H1 (cell line): ENCODE results near the gene PLEKHG2. TPM values are rescaled to one million over a fixed set of nuclear protein-coding genes. Genes with fewer than 3 reads are reported as not detected.

Source experiments
- CTCF ChIA-PET: fragments of 300-600 bp; sonication (Branson Sonifier 250); formaldehyde crosslinking; loops from one replicate; lab custom pipeline; 2021; ENCODE audit not compliant: partially characterized antibody; lab: Charles Lee
- POLR2A ChIA-PET: fragments of 300-600 bp; sonication (Branson Sonifier 250); formaldehyde crosslinking; loops from one replicate; lab custom pipeline; 2021; ENCODE audit warnings: inconsistent platforms; ENCODE audit not compliant: partially characterized antibody; lab: Charles Lee
- DNase-seq, 2 experiments: peaks; one replicate each; pipeline versions ENCODE4 v3.0.0 to v3.0.0-alpha.2; 2010 to 2022; ENCODE audit warnings: low spot score in 2 of 2, low read depth in 1 of 2, mixed read lengths in 1 of 2
- FAIRE-seq: peaks from 2 replicates; lab custom pipeline; 2011; peaks lifted over from hg19 to GRCh38; lab: Jason Lieb, UNC
- H2AFZ ChIP-seq: 2 replicates; pipeline ENCODE4 v1.8.1; 2012; ENCODE audit warnings: low read length, inconsistent platforms
- H2AK5ac ChIP-seq: 2 replicates; pipeline ENCODE4 v1.6.1; 2013; ENCODE audit warnings: low read depth, low read length
- H2BK120ac ChIP-seq: replicated peaks from 2 replicates; pipeline ENCODE3; 2013; ENCODE audit warnings: low read depth, low read length, inconsistent platforms
- H2BK12ac ChIP-seq: 2 replicates; pipeline ENCODE4 v1.6.1; 2013; ENCODE audit warnings: low read depth, low read length
- H2BK15ac ChIP-seq: 2 replicates; pipeline ENCODE4 v1.6.1; 2013; ENCODE audit warnings: low read length
- H2BK20ac ChIP-seq: 2 replicates; pipeline ENCODE4 v1.6.1; 2013; ENCODE audit warnings: low read length
- H2BK5ac ChIP-seq: 2 replicates; pipeline ENCODE4 v1.6.1; 2013; ENCODE audit warnings: low read depth, low read length
- H3K14ac ChIP-seq: 2 replicates; pipeline ENCODE4 v1.6.1; 2013; ENCODE audit warnings: inconsistent platforms; ENCODE audit not compliant: insufficient read length
- H3K18ac ChIP-seq: 2 replicates; pipeline ENCODE4 v1.6.1; 2013; ENCODE audit warnings: low read length; ENCODE audit errors: extremely low read depth
- H3K23ac ChIP-seq: 2 replicates; pipeline ENCODE4 v1.6.1; 2013; ENCODE audit warnings: inconsistent platforms; ENCODE audit not compliant: insufficient read length
- H3K23me2 ChIP-seq: 2 replicates; pipeline ENCODE4 v1.6.1; 2013; ENCODE audit warnings: low read depth, low read length
- H3K27ac ChIP-seq: 2 replicates; pipeline ENCODE4 v1.6.1; 2011; ENCODE audit warnings: low read depth, low read length, inconsistent platforms
- H3K27me3 ChIP-seq, 4 experiments: replicated peaks in 1 of 4; 1 replicate in 1 of 4; 2 replicates in 3 of 4; pipeline versions ENCODE4 v1.6.1 to v1.8.1; 2011 to 2013; ENCODE audit warnings: low read length in 3 of 4, mild to moderate bottlenecking in 3 of 4, inconsistent platforms in 2 of 4, mixed read lengths in 2 of 4, moderate library complexity in 1 of 4; ENCODE audit not compliant: control insufficient read depth in 3 of 4, insufficient read depth in 3 of 4; ENCODE audit errors: extremely low read depth in 1 of 4
- H3K36me3 ChIP-seq, 4 experiments: 2 replicates each; pipeline versions ENCODE4 v1.6.1 to v1.8.1; 2011 to 2013; ENCODE audit warnings: mild to moderate bottlenecking in 4 of 4, low read length in 3 of 4, moderate library complexity in 2 of 4, control low read depth in 1 of 4, inconsistent platforms in 1 of 4; ENCODE audit not compliant: insufficient read depth in 4 of 4, control insufficient read depth in 2 of 4
- H3K4ac ChIP-seq: replicated peaks from 2 replicates; pipeline ENCODE3; 2013; ENCODE audit warnings: low read length, low read depth, mixed read lengths, inconsistent platforms; ENCODE audit not compliant: insufficient read length
- H3K4me1 ChIP-seq, 4 experiments: replicated peaks in 1 of 4; 1 replicate in 1 of 4; 2 replicates in 3 of 4; pipeline versions ENCODE4 v1.6.1 to v1.8.1; 2011 to 2013; ENCODE audit warnings: low read length in 3 of 4, inconsistent platforms in 2 of 4, mixed read lengths in 1 of 4; ENCODE audit not compliant: insufficient read depth in 4 of 4, control insufficient read depth in 3 of 4
- H3K4me2 ChIP-seq, 2 experiments: 2 replicates each; pipeline versions ENCODE4 v1.6.1 to v1.8.1; 2011 to 2013; ENCODE audit warnings: low read depth in 2 of 2, low read length in 2 of 2, control low read depth in 1 of 2, inconsistent platforms in 1 of 2, mild to moderate bottlenecking in 1 of 2; ENCODE audit not compliant: insufficient read depth in 1 of 2
- H3K4me3 ChIP-seq, 4 experiments: fragments of 200-600, 300-600 bp in 1 of 4; sonication (generic), shearing (Covaris generic), sonication (Bioruptor Twin) in 1 of 4; 2 replicates each; pipeline versions ENCODE4 v1.5.1 to v1.8.1; 2011 to 2016; ENCODE audit warnings: low read length in 4 of 4, low read depth in 3 of 4, control low read depth in 2 of 4, inconsistent platforms in 2 of 4, mild to moderate bottlenecking in 2 of 4, mixed read lengths in 1 of 4, moderate library complexity in 1 of 4; ENCODE audit not compliant: insufficient read depth in 2 of 4; ENCODE audit errors: extremely low read depth in 1 of 4
- H3K56ac ChIP-seq: replicated peaks from 2 replicates; pipeline ENCODE3; 2013; ENCODE audit warnings: low read depth, mild to moderate bottlenecking, mixed read lengths, low read length, inconsistent platforms; ENCODE audit not compliant: insufficient read length
- H3K79me1 ChIP-seq: 2 replicates; pipeline ENCODE4 v1.6.1; 2013; ENCODE audit warnings: low read depth, low read length, control low read depth
- H3K79me2 ChIP-seq, 2 experiments: 2 replicates each; pipeline versions ENCODE4 v1.6.1 to v1.8.1; 2012 to 2013; ENCODE audit warnings: low read length in 2 of 2, mild to moderate bottlenecking in 2 of 2, inconsistent platforms in 1 of 2; ENCODE audit not compliant: insufficient read depth in 2 of 2, control insufficient read depth in 1 of 2
- H3K9ac ChIP-seq, 4 experiments: replicated peaks in 1 of 4; 1 replicate in 1 of 4; 2 replicates in 3 of 4; pipeline versions ENCODE4 v1.6.1 to v1.8.1; 2011 to 2013; ENCODE audit warnings: low read depth in 3 of 4, low read length in 3 of 4, control low read depth in 2 of 4, mild to moderate bottlenecking in 2 of 4, moderate library complexity in 2 of 4, inconsistent platforms in 1 of 4; ENCODE audit errors: extremely low read depth in 1 of 4
- H3K9me3 ChIP-seq, 2 experiments: 2 replicates each; pipeline versions ENCODE4 v1.6.1 to v1.8.1; 2012 to 2013; ENCODE audit warnings: mild to moderate bottlenecking in 2 of 2, moderate library complexity in 2 of 2, control low read depth in 1 of 2, inconsistent platforms in 1 of 2, low read depth in 1 of 2, low read length in 1 of 2, mixed read lengths in 1 of 2; ENCODE audit not compliant: insufficient read depth in 2 of 2
- H4K20me1 ChIP-seq, 2 experiments: replicated peaks in 1 of 2; 2 replicates each; pipeline versions ENCODE3 to v1.8.1; 2011 to 2013; ENCODE audit warnings: inconsistent platforms in 2 of 2, low read length in 2 of 2, mild to moderate bottlenecking in 1 of 2; ENCODE audit not compliant: insufficient read depth in 2 of 2, control insufficient read depth in 1 of 2
- H4K5ac ChIP-seq: 2 replicates; pipeline ENCODE4 v1.6.1; 2013; ENCODE audit warnings: low read length, low read depth, mixed read lengths, inconsistent platforms; ENCODE audit not compliant: insufficient read length
- H4K8ac ChIP-seq: 2 replicates; pipeline ENCODE4 v1.8.0; 2013; ENCODE audit warnings: mild to moderate bottlenecking, moderate library complexity, low read length, inconsistent platforms; ENCODE audit not compliant: insufficient read depth; ENCODE audit errors: extremely low read depth
- H4K91ac ChIP-seq: replicated peaks from 2 replicates; pipeline ENCODE3; 2013; ENCODE audit warnings: low read length, mixed read lengths, inconsistent platforms; ENCODE audit not compliant: insufficient read length
- CHD2 ChIP-seq: IDR thresholded peaks from 2 replicates; pipeline ENCODE4 v1.6.1; 2012; ENCODE audit warnings: low read length, improper control_type of control experiment
- WGBS, 2 experiments: shearing (Covaris generic) in 1 of 2; methylation state at CpG; one replicate each; pipeline versions ENCODE4 v1.1.6 to v1.1.7; 2013 to 2015; ENCODE audit warnings: low lambda C conversion rate in 2 of 2, mixed read lengths in 2 of 2, inconsistent platforms in 1 of 2, low coverage in 1 of 2, missing lambda C conversion rate in 1 of 2; ENCODE audit not compliant: insufficient replicate concordance in 2 of 2, insufficient coverage in 1 of 2, insufficient read length in 1 of 2; ENCODE audit errors: extremely low coverage in 1 of 2, missing lambda C conversion rate in 1 of 2; 5-methylcytosine and 5-hydroxymethylcytosine counted together
- polyA plus RNA-seq, 7 experiments: library from polyadenylated mRNA; depleted of rRNA in 3 of 7; stranded (reverse) in 5 of 7; unstranded in 2 of 7; fragments of >200 nt in 5 of 7; fragments of 200-250 nt in 2 of 7; gene quantifications; 1 replicate in 5 of 7; 2 replicates in 1 of 7; 4 replicates in 1 of 7; pipeline versions ENCODE4 v1.2.1 to v1.2.3, GENCODE V29; 2011 to 2013; ENCODE audit warnings: missing spikeins in 2 of 7, mixed read lengths in 2 of 7
- total RNA-seq: library from RNA; stranded (reverse); fragmentation: NEBNext Ultra II Directional; extraction: Animal tissue kit (Norgen Biotek cat#: 25700); gene quantifications from 2 replicates; pipeline ENCODE4 v1.2.1, GENCODE V29; 2021

PLEKHG2 gene
- total and polyA plus RNA-seq, 2 of the 8 experiments (the other 6 are each of a cell fraction or from before 2014, with no cell fraction given), result 16.9 to 65.7 TPM

- peaks cover 5% of the 10 kb centered on the region for H3K23me2 ChIP-seq
- H4K8ac ChIP-seq, result no peak overlapping the region
- H4K91ac ChIP-seq, result peak overlapping the region; percentile 48
- CTCF ChIA-PET, result interaction anchor here (0.8 to 3.1 kb wide), 7 partner anchors 8 to 47 kb away, joined by 3 to 16 read pairs (median 11); partner anchors contain the start of gene PLEKHG2
- no peaks in the 10 kb centered on the region for H3K9me3 ChIP-seq
- no peak overlapping the region for H2AFZ ChIP-seq
- no peak overlapping the region for H2BK20ac ChIP-seq
- H2BK5ac ChIP-seq, result peak overlapping the region; percentile 16
- H3K79me1 ChIP-seq, result no peaks in the 10 kb centered on the region
- no peak for TF ChIP-seq CHD2
- TF ChIP-seq, all 59 proteins: peak for 0
- peak in 1 of 2 experiments; percentile 48 for DNase-seq
- POLR2A ChIA-PET, result interaction anchor here (0.5 to 47.8 kb wide), 18 partner anchors 4 to 313 kb away, joined by 3 to 1154 read pairs (median 6); partner anchors contain the start of genes EID2, MED29, PAF1 and PLEKHG2
- FAIRE-seq, result no peak
- Histone ChIP-seq H3K36me3 (peaks cover 15 to 35% (median 24%) of the 10 kb centered on the region in 4 experiments), H2BK120ac (no peak overlapping the region), H2BK12ac (peak overlapping the region; percentile 5; the same call in 1 of the 2 replicates), H3K4me1 (peaks cover 5 to 18% (median 13%) of the 10 kb centered on the region in 4 experiments), H3K79me2 (no peaks in the 10 kb centered on the region), H2BK15ac (peak overlapping the region; percentile 2; the same call in 1 of the 2 replicates), H3K27ac (peak overlapping the region; percentile 48; the same call in 1 of the 2 replicates), H3K18ac (no peak overlapping the region; the same call in 1 of the 2 replicates), H3K9ac (no peak overlapping the region), H3K14ac (no peak overlapping the region), H4K20me1 (peaks cover 0 to 3% of the 10 kb centered on the region in 2 experiments), H3K23ac (no peak overlapping the region), H3K56ac (no peak overlapping the region), H2AK5ac (0 out of 2 replicates have a peak overlapping the region, but pooled peaks have one; percentile 9), H3K4me2 (peak overlapping the region in 1 of 2 experiments; percentile 44; a peak in 1 of 4 replicates), H3K4ac (no peak overlapping the region), H3K27me3 (no peaks in the 10 kb centered on the region), H3K4me3 (no peak overlapping the region), H4K5ac (no peak overlapping the region)
- WGBS, 2 experiments, result 86% methylated on average over 11 of the region's 11 CpGs; no CpG with 5 or more reads in 1 of the 2 experiments
These were observed 15.2 kb downstream of the PLEKHG2 start for GRCh38 chr19:39427707-39428106.
